GM12878 (cell line): ENCODE measurements around the gene EIF4ENIF1. TPM values are rescaled to one million over a fixed set of nuclear protein-coding genes. Genes with fewer than 3 reads are reported as not detected.
A peak's percentile ranks its signal among the peaks of the same experiment; 100 is the strongest.

Experiments used
- ATAC-seq: fragments of 200-7000 bp; cut with Tn5 transposase; 3 replicates; pipeline ENCODE4 v1.9.1; 2020; ENCODE audit warnings: mild to moderate bottlenecking, moderate library complexity
- BruUV-seq: library from RNA; stranded (reverse); fragments of 400-500 nt; replicated peaks from 2 replicates; lab custom pipeline; 2021; lab: Mats Ljungman, UMichigan
- CTCF ChIA-PET: fragments of 300-600 bp; sonication (Branson Sonifier 250); formaldehyde crosslinking; extraction: SDS; loops from one replicate; lab custom pipeline; 2021; ENCODE audit warnings: inconsistent platforms; lab: Yijun Ruan, JAX
- POLR2A ChIA-PET: fragments of 350-600 bp; formaldehyde crosslinking; extraction: SDS; loops from one replicate; lab custom pipeline; 2021; ENCODE audit warnings: inconsistent platforms; lab: Charles Lee
- RAD21 ChIA-PET: fragments of 300-600 bp; sonication (Branson Sonifier 250); formaldehyde crosslinking; loops from one replicate; lab custom pipeline; 2023; ENCODE audit warnings: antibody characterized with exemption; ENCODE audit not compliant: unreplicated experiment; lab: Charles Lee
- SMC1A ChIA-PET: fragments of 300-600 bp; sonication (Branson Sonifier 250); formaldehyde crosslinking; loops from one replicate; lab custom pipeline; 2023; ENCODE audit not compliant: unreplicated experiment, uncharacterized antibody; lab: Charles Lee
- DNase-seq: peaks from one replicate; pipeline ENCODE4 v3.0.0-alpha.2; 2011; ENCODE audit warnings: low read depth, low spot score
- FAIRE-seq: peaks from 3 replicates; lab custom pipeline; 2011; peaks lifted over from hg19 to GRCh38; lab: Jason Lieb, UNC
- H2AFZ ChIP-seq: 2 replicates; pipeline ENCODE4 v1.6.0; 2011; ENCODE audit warnings: low read depth, low read length, control low read depth; ENCODE audit not compliant: control insufficient read depth
- H3K27ac ChIP-seq: 2 replicates; pipeline ENCODE4 v1.5.1; 2011; ENCODE audit warnings: control low read depth; ENCODE audit not compliant: control insufficient read depth, insufficient read depth
- H3K27me3 ChIP-seq, 2 experiments: replicated peaks in 1 of 2; 2 replicates each; pipeline versions ENCODE4 v1.6.0 to v1.6.1; 2011; ENCODE audit warnings: low read length in 1 of 2; ENCODE audit not compliant: control insufficient read depth in 2 of 2, insufficient read depth in 2 of 2
- H3K36me3 ChIP-seq, 2 experiments: 2 replicates each; pipeline ENCODE4 v1.5.1; 2011; ENCODE audit warnings: low read length in 1 of 2; ENCODE audit not compliant: control insufficient read depth in 2 of 2, insufficient read depth in 2 of 2
- H3K4me1 ChIP-seq: 2 replicates; pipeline ENCODE4 v1.6.1; 2011; ENCODE audit warnings: mild to moderate bottlenecking, low read length, moderate library complexity, mixed read lengths; ENCODE audit not compliant: control insufficient read depth, insufficient read depth
- H3K4me2 ChIP-seq: 2 replicates; pipeline ENCODE4 v1.6.0; 2011; ENCODE audit warnings: control low read depth; ENCODE audit not compliant: control insufficient read depth, insufficient read depth
- H3K4me3 ChIP-seq: fragments of 200-600 bp; sonication (generic); 2 replicates; pipeline ENCODE4 v1.5.1; 2016
- H3K79me2 ChIP-seq: 2 replicates; pipeline ENCODE4 v1.6.0; 2011; ENCODE audit warnings: low read length; ENCODE audit not compliant: control insufficient read depth, insufficient read depth
- H3K9ac ChIP-seq: 2 replicates; pipeline ENCODE4 v1.8.0; 2011; ENCODE audit warnings: low read length, control low read depth, mixed read lengths; ENCODE audit not compliant: control insufficient read depth, insufficient read depth
- H3K9me3 ChIP-seq: replicated peaks from 3 replicates; pipeline ENCODE4 v1.5.1; 2011; ENCODE audit warnings: mild to moderate bottlenecking, low read length; ENCODE audit not compliant: control insufficient read depth, insufficient read depth
- H4K20me1 ChIP-seq: 2 replicates; pipeline ENCODE4 v1.6.0; 2011; ENCODE audit not compliant: control insufficient read depth, insufficient read depth
- CHD4 ChIP-seq: fragments of 200-600 bp; sonication (generic); IDR thresholded peaks from 2 replicates; pipeline ENCODE4 v1.6.1; 2016; ENCODE audit warnings: mild to moderate bottlenecking
- FOXK2 ChIP-seq: fragments of 450-650 bp; IDR thresholded peaks from 2 replicates; pipeline ENCODE4 v1.6.1; 2017; ENCODE audit warnings: mild to moderate bottlenecking, moderate library complexity
- NFYB ChIP-seq: IDR thresholded peaks from 2 replicates; pipeline ENCODE4 v1.6.1; 2011; ENCODE audit warnings: low read depth, mild to moderate bottlenecking, low read length, improper control_type of control experiment, moderate library complexity; ENCODE audit not compliant: insufficient read depth
- RBBP5 ChIP-seq: fragments of 200-600 bp; sonication (generic); conservative IDR thresholded peaks from 2 replicates; pipeline ENCODE4 v1.6.1; 2016
- SRF ChIP-seq, 2 experiments: IDR thresholded peaks; 2 replicates each; pipeline ENCODE4 v1.6.1; 2011; ENCODE audit warnings: low read depth in 2 of 2, low read length in 2 of 2, mild to moderate bottlenecking in 1 of 2, moderate library complexity in 1 of 2
- WGBS: methylation state at CpG from one replicate; pipeline ENCODE4 v1.1.6; 2016; ENCODE audit warnings: low lambda C conversion rate; ENCODE audit not compliant: insufficient replicate concordance, insufficient coverage; ENCODE audit errors: missing lambda C conversion rate; 5-methylcytosine and 5-hydroxymethylcytosine counted together
- in situ Hi-C: fragments of 300-500 bp; cut with MboI; formaldehyde crosslinking; loops from 9 replicates; pipeline ENCODE4 v1.14.3; 2018; ENCODE audit warnings: mixed read lengths
- intact Hi-C: fragments of 100-400 bp; cut with micrococcal nuclease; formaldehyde crosslinking; loops from one replicate; pipeline ENCODE4 v1.14.2; 2022; ENCODE audit not compliant: unreplicated experiment
- polyA plus RNA-seq, 11 experiments: library from polyadenylated mRNA; depleted of rRNA in 4 of 11; unstranded in 6 of 11; stranded (reverse) in 5 of 11; fragments of >200 nt; fragmentation: Nextera tagmentation in 4 of 11; fragmentation: Illumina TruSeq in 1 of 11; extraction: Ambion mirVana in 4 of 11; extraction: Trizol in 1 of 11; gene quantifications; 1 replicate in 1 of 11; 2 replicates in 10 of 11; pipeline versions ENCODE4 v1.2.1 to v1.2.3, GENCODE V29; 2011 to 2016; ENCODE audit warnings: inconsistent platforms in 2 of 11, missing spikeins in 2 of 11, low read depth in 1 of 11
- total RNA-seq, 4 experiments: library from RNA; depleted of rRNA in 3 of 4; stranded (reverse); fragments of >200 nt in 3 of 4; fragmentation: Illumina TruSeq in 1 of 4; extraction: Trizol in 1 of 4; gene quantifications; 2 replicates each; pipeline versions ENCODE4 v1.2.1 to v1.2.3, GENCODE V29; 2013 to 2021
- TF ChIP-seq, protein P1 (sequence below): fragments of 450-650 bp; IDR thresholded peaks from 2 replicates; pipeline ENCODE4 v1.6.1; 2017; ENCODE audit warnings: mild to moderate bottlenecking, low read depth, inconsistent platforms; ENCODE audit not compliant: poor library complexity, severe bottlenecking

The EIF4ENIF1 gene
- total and polyA plus RNA-seq, 10 of the 15 experiments (the other 5 are each of a cell fraction or from before 2014, with no cell fraction given) = 4.4 to 43.7 (median 24.4) TPM

DNA sequence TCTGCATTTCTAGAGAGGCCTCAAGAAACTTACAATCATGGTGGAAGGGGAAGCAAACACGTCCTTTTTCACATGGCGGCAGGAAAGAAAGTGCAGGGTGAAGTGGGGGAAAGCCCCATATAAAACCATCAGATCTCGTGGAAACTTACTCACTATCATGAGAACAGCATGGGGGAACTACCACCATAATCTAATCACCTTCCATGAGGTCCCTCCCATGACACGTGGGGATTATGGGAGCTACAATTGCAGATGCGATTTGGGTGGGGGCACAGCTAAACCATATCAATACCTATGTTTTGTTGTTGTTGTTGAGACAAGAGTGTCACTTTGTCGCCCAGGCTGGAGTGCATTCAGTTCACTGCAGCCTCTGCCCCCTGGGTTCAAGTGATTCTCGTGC lies 36.6 kb upstream of the EIF4ENIF1 start:
- ATAC-seq = peak; percentile 25; the same call in 2 of the 3 replicates
- no peak overlapping the region for H3K4me2 ChIP-seq
- H4K20me1 ChIP-seq = no peaks in the 10 kb centered on the region
- CTCF ChIA-PET = interaction anchor here (1.1 kb wide), 1 partner anchor 108 kb away, joined by 3 read pairs; no protein-coding TSS in a partner anchor
- H3K9me3 ChIP-seq = peaks cover 4% of the 10 kb centered on the region; the same call in 2 of the 3 replicates
- WGBS = 59% methylated on average over 7 of the region's 7 CpGs
- H3K36me3 ChIP-seq = peaks cover 3 to 16% of the 10 kb centered on the region in 2 experiments
- H3K9ac ChIP-seq = no peak overlapping the region
- SMC1A ChIA-PET = interaction anchor here (1.6 kb wide), 1 partner anchor 9 kb away, joined by 5 read pairs; no protein-coding TSS in a partner anchor
- RAD21 ChIA-PET = interaction anchor here (1.0 to 1.2 kb wide), 2 partner anchors 11 to 29 kb away, joined by 3 read pairs; no protein-coding TSS in a partner anchor
- peaks cover 12% of the 10 kb centered on the region for H3K79me2 ChIP-seq
- POLR2A ChIA-PET = interaction anchor here (0.6 to 4.3 kb wide), 3 partner anchors 7 to 125 kb away, joined by 3 to 19 read pairs (median 5); no protein-coding TSS in a partner anchor
- no TSS peak for BruUV-seq
- no peak overlapping the region for H3K4me3 ChIP-seq
- in situ Hi-C loops (no loop called here), intact Hi-C loops (no loop called here)
- peak overlapping the region; percentile 37; the same call in 1 of the 2 replicates for H3K27ac ChIP-seq
- DNase-seq = no peak
- H2AFZ ChIP-seq = no peak overlapping the region; the same call in 1 of the 2 replicates
- no peaks in the 10 kb centered on the region for H3K4me1 ChIP-seq
- no peak for TF ChIP-seq CHD4
- no peak for TF ChIP-seq FOXK2
- no peak for TF ChIP-seq NFYB
- no peak for TF ChIP-seq SRF (IDR thresholded peaks at IDR 0.05; ENCODE audit: low read depth in 2 of 2, low read length in 2 of 2)
- TF ChIP-seq, protein P1, sequence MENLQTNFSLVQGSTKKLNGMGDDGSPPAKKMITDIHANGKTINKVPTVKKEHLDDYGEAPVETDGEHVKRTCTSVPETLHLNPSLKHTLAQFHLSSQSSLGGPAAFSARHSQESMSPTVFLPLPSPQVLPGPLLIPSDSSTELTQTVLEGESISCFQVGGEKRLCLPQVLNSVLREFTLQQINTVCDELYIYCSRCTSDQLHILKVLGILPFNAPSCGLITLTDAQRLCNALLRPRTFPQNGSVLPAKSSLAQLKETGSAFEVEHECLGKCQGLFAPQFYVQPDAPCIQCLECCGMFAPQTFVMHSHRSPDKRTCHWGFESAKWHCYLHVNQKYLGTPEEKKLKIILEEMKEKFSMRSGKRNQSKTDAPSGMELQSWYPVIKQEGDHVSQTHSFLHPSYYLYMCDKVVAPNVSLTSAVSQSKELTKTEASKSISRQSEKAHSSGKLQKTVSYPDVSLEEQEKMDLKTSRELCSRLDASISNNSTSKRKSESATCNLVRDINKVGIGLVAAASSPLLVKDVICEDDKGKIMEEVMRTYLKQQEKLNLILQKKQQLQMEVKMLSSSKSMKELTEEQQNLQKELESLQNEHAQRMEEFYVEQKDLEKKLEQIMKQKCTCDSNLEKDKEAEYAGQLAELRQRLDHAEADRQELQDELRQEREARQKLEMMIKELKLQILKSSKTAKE = no peak
- TF ChIP-seq RBBP5 = no peak
- peak; percentile 27 for FAIRE-seq
- no peaks in the 10 kb centered on the region for H3K27me3 ChIP-seq
